IMR-90 (cell line): ENCODE measurements around the gene BEND3. TPM values are rescaled to one million over a fixed set of nuclear protein-coding genes. Genes with fewer than 3 reads are reported as not detected.

ENCODE experiments used
- ATAC-seq: fragments of 200-7000 bp; cut with Tn5 transposase; 2 replicates; pipeline ENCODE4 v1.9.1; 2020; ENCODE audit warnings: low read depth, mild to moderate bottlenecking, moderate library complexity
- BruUV-seq: library from RNA; stranded (reverse); fragments of 400-500 nt; replicated peaks from 2 replicates; lab custom pipeline; 2021; lab: Mats Ljungman, UMichigan
- CTCF ChIA-PET: fragments of 300-600 bp; formaldehyde crosslinking; extraction: SDS; loops from one replicate; lab custom pipeline; 2021; ENCODE audit warnings: antibody characterized with exemption; lab: Yijun Ruan, JAX
- POLR2A ChIA-PET: fragments of 300-600 bp; sonication (Branson Sonifier 250); formaldehyde crosslinking; loops from one replicate; lab custom pipeline; 2022; ENCODE audit warnings: antibody characterized with exemption; ENCODE audit not compliant: unreplicated experiment; lab: Charles Lee
- DNase-seq: peaks from one replicate; pipeline ENCODE4 v3.0.0; 2013
- H2AFZ ChIP-seq: replicated peaks from 2 replicates; pipeline ENCODE3; 2013; ENCODE audit warnings: low read length, mild to moderate bottlenecking; ENCODE audit not compliant: poor library complexity
- H2AK5ac ChIP-seq: 2 replicates; pipeline ENCODE4 v1.6.1; 2013; ENCODE audit warnings: low read depth, low read length, inconsistent platforms
- H2AK9ac ChIP-seq: replicated peaks from 2 replicates; pipeline ENCODE3; 2013; ENCODE audit warnings: mild to moderate bottlenecking, low read depth, low read length, moderate library complexity; ENCODE audit not compliant: poor library complexity
- H2BK120ac ChIP-seq: 2 replicates; pipeline ENCODE4 v1.6.1; 2013; ENCODE audit warnings: low read depth, low read length, inconsistent platforms
- H2BK15ac ChIP-seq: 3 replicates; pipeline ENCODE4 v1.6.1; 2013; ENCODE audit warnings: low read depth, low read length, inconsistent platforms
- H2BK20ac ChIP-seq: 2 replicates; pipeline ENCODE4 v1.6.1; 2013; ENCODE audit warnings: low read depth, mild to moderate bottlenecking, inconsistent platforms, low read length, moderate library complexity
- H2BK5ac ChIP-seq: 2 replicates; pipeline ENCODE4 v1.6.1; 2013; ENCODE audit warnings: mild to moderate bottlenecking, low read depth, low read length, inconsistent platforms; ENCODE audit not compliant: poor library complexity, severe bottlenecking
- H3K14ac ChIP-seq: replicated peaks from 2 replicates; pipeline ENCODE4 v1.6.1; 2013; ENCODE audit warnings: low read depth, low read length, inconsistent platforms
- H3K18ac ChIP-seq: 2 replicates; pipeline ENCODE4 v1.6.1; 2013; ENCODE audit warnings: low read depth, low read length, control low read depth
- H3K23ac ChIP-seq: 2 replicates; pipeline ENCODE4 v1.6.1; 2013; ENCODE audit warnings: low read depth, low read length, inconsistent platforms
- H3K27ac ChIP-seq: 2 replicates; pipeline ENCODE4 v1.5.1; 2013; ENCODE audit warnings: mild to moderate bottlenecking, control low read depth, low read length; ENCODE audit not compliant: insufficient read depth
- H3K27me3 ChIP-seq: 2 replicates; pipeline ENCODE4 v1.6.1; 2013; ENCODE audit warnings: low read length; ENCODE audit not compliant: control insufficient read depth, insufficient read depth
- H3K36me3 ChIP-seq: 2 replicates; pipeline ENCODE4 v1.6.1; 2013; ENCODE audit warnings: low read length, mixed read lengths; ENCODE audit not compliant: control insufficient read depth, insufficient read depth
- H3K4ac ChIP-seq: 2 replicates; pipeline ENCODE4 v1.6.1; 2013; ENCODE audit warnings: low read depth, low read length, inconsistent platforms
- H3K4me1 ChIP-seq: 2 replicates; pipeline ENCODE4 v1.6.1; 2013; ENCODE audit warnings: low read length, mixed read lengths; ENCODE audit not compliant: control insufficient read depth, insufficient read depth
- H3K4me2 ChIP-seq: 2 replicates; pipeline ENCODE4 v1.6.1; 2013; ENCODE audit warnings: low read depth, mild to moderate bottlenecking, control low read depth, low read length, moderate library complexity
- H3K4me3 ChIP-seq: 2 replicates; pipeline ENCODE4 v1.5.1; 2013; ENCODE audit warnings: low read depth, mild to moderate bottlenecking, control low read depth, low read length, moderate library complexity; ENCODE audit not compliant: insufficient read depth
- H3K56ac ChIP-seq: 2 replicates; pipeline ENCODE4 v1.6.1; 2013; ENCODE audit warnings: low read length, inconsistent platforms; ENCODE audit not compliant: insufficient read depth; ENCODE audit errors: extremely low read depth
- H3K79me1 ChIP-seq, 2 experiments: 2 replicates each; pipeline ENCODE4 v1.6.1; 2013; ENCODE audit warnings: low read length in 2 of 2, inconsistent platforms in 1 of 2, low read depth in 1 of 2
- H3K9ac ChIP-seq: 2 replicates; pipeline ENCODE4 v1.6.1; 2013; ENCODE audit warnings: low read depth, low read length, control low read depth
- H3K9me1 ChIP-seq: 2 replicates; pipeline ENCODE4 v1.6.1; 2013; ENCODE audit warnings: low read length, inconsistent platforms; ENCODE audit not compliant: insufficient read depth
- H3K9me3 ChIP-seq: 2 replicates; pipeline ENCODE4 v1.6.1; 2013; ENCODE audit warnings: low read length; ENCODE audit not compliant: control insufficient read depth, insufficient read depth
- H4K20me1 ChIP-seq: 2 replicates; pipeline ENCODE4 v1.6.1; 2013; ENCODE audit warnings: low read length, inconsistent platforms; ENCODE audit not compliant: insufficient read depth
- H4K5ac ChIP-seq: 2 replicates; pipeline ENCODE4 v1.6.1; 2013; ENCODE audit warnings: mild to moderate bottlenecking, low read depth, low read length, control low read depth
- H4K8ac ChIP-seq, 2 experiments: 2 replicates each; pipeline ENCODE4 v1.6.1; 2013; ENCODE audit warnings: low read depth in 2 of 2, low read length in 2 of 2, control low read depth in 1 of 2, inconsistent platforms in 1 of 2
- H4K91ac ChIP-seq: 2 replicates; pipeline ENCODE4 v1.6.1; 2013; ENCODE audit warnings: low read depth, low read length, inconsistent platforms; ENCODE audit not compliant: insufficient read depth
- BHLHE40 ChIP-seq: fragments of 150-350 bp; IDR thresholded peaks from 2 replicates; pipeline ENCODE4 v1.6.1; 2016; ENCODE audit warnings: mild to moderate bottlenecking, low read depth, low read length
- CEBPB ChIP-seq: IDR thresholded peaks from 2 replicates; pipeline ENCODE4 v1.6.1; 2012; ENCODE audit warnings: low read depth, low read length, improper control_type of control experiment
- CHD1 ChIP-seq: IDR thresholded peaks from 2 replicates; pipeline ENCODE4 v1.6.1; 2012; ENCODE audit warnings: low read depth, low read length, improper control_type of control experiment
- CTCF ChIP-seq: conservative IDR thresholded peaks from 2 replicates; pipeline ENCODE4 v1.5.1; 2012; ENCODE audit warnings: mild to moderate bottlenecking, low read depth, low read length, improper control_type of control experiment
- ELK1 ChIP-seq: fragments of 150-350 bp; IDR thresholded peaks from 2 replicates; pipeline ENCODE4 v1.6.1; 2016; ENCODE audit warnings: low read depth, mild to moderate bottlenecking, low read length, moderate library complexity, borderline replicate concordance
- FOS ChIP-seq: fragments of 150-350 bp; IDR thresholded peaks from 2 replicates; pipeline ENCODE4 v1.6.1; 2016; ENCODE audit warnings: low read depth, low read length
- MAFK ChIP-seq: IDR thresholded peaks from 2 replicates; pipeline ENCODE4 v1.6.1; 2012; ENCODE audit warnings: low read depth, low read length, improper control_type of control experiment
- MAZ ChIP-seq: IDR thresholded peaks from 2 replicates; pipeline ENCODE4 v1.6.1; 2012; ENCODE audit warnings: low read depth, mild to moderate bottlenecking, low read length, improper control_type of control experiment, moderate library complexity, borderline replicate concordance
- NFE2L2 ChIP-seq: fragments of 150-350 bp; IDR thresholded peaks from 2 replicates; pipeline ENCODE4 v1.6.1; 2016; ENCODE audit warnings: low read depth, mild to moderate bottlenecking, low read length
- RAD21 ChIP-seq: IDR thresholded peaks from 2 replicates; pipeline ENCODE4 v1.6.1; 2012; ENCODE audit warnings: low read length, improper control_type of control experiment
- RFX5 ChIP-seq: IDR thresholded peaks from 2 replicates; pipeline ENCODE4 v1.8.0; 2012; ENCODE audit warnings: low read depth, mild to moderate bottlenecking, low read length, moderate library complexity
- SMC3 ChIP-seq: fragments of 150-350 bp; IDR thresholded peaks from 2 replicates; pipeline ENCODE4 v1.6.1; 2016; ENCODE audit warnings: low read depth, mild to moderate bottlenecking, antibody characterized with exemption, low read length, moderate library complexity
- WGBS, 2 experiments: methylation state at CpG; one replicate each; pipeline versions ENCODE4 v1.1.5 to v1.1.7; 2013; ENCODE audit warnings: missing lambda C conversion rate in 2 of 2; ENCODE audit not compliant: insufficient read length in 1 of 2; ENCODE audit errors: extremely low coverage in 2 of 2; 5-methylcytosine and 5-hydroxymethylcytosine counted together
- dilution Hi-C: fragments of 300-500 bp; cut with HindIII; formaldehyde crosslinking; loops from one replicate; pipeline ENCODE4 v1.14.3; 2018; ENCODE audit warnings: low sequenced_read_pairs; ENCODE audit not compliant: unreplicated experiment
- in situ Hi-C: fragments of 300-500 bp; cut with MboI; formaldehyde crosslinking; loops from 3 replicates; pipeline ENCODE4 v1.14.3; 2019; ENCODE audit warnings: low sequenced_read_pairs, inconsistent platforms, mixed read lengths
- intact Hi-C: fragments of 100-400 bp; cut with micrococcal nuclease; formaldehyde crosslinking; loops from 2 replicates; pipeline ENCODE4 v1.10.0; 2022
- polyA plus RNA-seq, 3 experiments: library from polyadenylated mRNA; depleted of rRNA; stranded (reverse); fragments of >200 nt; gene quantifications; 2 replicates each; pipeline ENCODE4 v1.2.3, GENCODE V29; 2012; ENCODE audit warnings: low replicate concordance in 1 of 3
- total RNA-seq: library from RNA; depleted of rRNA; stranded (reverse); fragments of >200 nt; gene quantifications from 2 replicates; pipeline ENCODE4 v1.2.3, GENCODE V29; 2012

BEND3 gene
- total and polyA plus RNA-seq, 2 of the 4 experiments (the other 2 are of a cell fraction), result 1.2 to 1.8 TPM

GRCh38 chr6:107083047-107083768 is 32.1 kb downstream of the BEND3 start:
- no peak overlapping the region for H4K91ac ChIP-seq
- H2BK15ac ChIP-seq, result no peak overlapping the region
- H3K9me1 ChIP-seq, result no peaks in the 10 kb centered on the region
- H4K8ac ChIP-seq, result no peak overlapping the region
- no peaks in the 10 kb centered on the region for H3K4me1 ChIP-seq
- H2BK120ac ChIP-seq, result no peak overlapping the region
- no peak overlapping the region for H3K56ac ChIP-seq
- dilution Hi-C loops, result no loop called here
- TF ChIP-seq RAD21 (no peak), SMC3 (no peak), BHLHE40 (no peak), CEBPB (no peak), RFX5 (no peak), CHD1 (no peak), MAZ (no peak), NFE2L2 (no peak), CTCF (no peak), MAFK (no peak), FOS (no peak), ELK1 (no peak)
- H2AFZ ChIP-seq, result no peak overlapping the region
- no peaks in the 10 kb centered on the region for H3K79me1 ChIP-seq
- no peak overlapping the region for H4K5ac ChIP-seq
- intact Hi-C loops, result no loop called here
- H2BK5ac ChIP-seq, result no peak overlapping the region
- H3K4ac ChIP-seq, result no peak overlapping the region
- no peak overlapping the region for H2BK20ac ChIP-seq
- no peaks in the 10 kb centered on the region for H4K20me1 ChIP-seq
- DNase-seq (no peak), ATAC-seq (no peak)
- no peaks in the 10 kb centered on the region for H3K36me3 ChIP-seq
- 100% methylated on average over 1 of the region's 10 CpGs; no CpG with 5 or more reads in 1 of the 2 experiments for WGBS, 2 experiments
- no peak overlapping the region for H3K23ac ChIP-seq
- H2AK9ac ChIP-seq, result no peak overlapping the region
- ChIA-PET POLR2A (no interaction called here), CTCF (no interaction called here)
- no peak overlapping the region for H3K18ac ChIP-seq
- H3K27me3 ChIP-seq, result no peaks in the 10 kb centered on the region
- no peak overlapping the region for H2AK5ac ChIP-seq
- no peak overlapping the region for H3K27ac ChIP-seq
- H3K4me2 ChIP-seq, result no peak overlapping the region
- BruUV-seq, result no TSS peak
- in situ Hi-C loops, result no loop called here
- H3K9ac ChIP-seq, result no peak overlapping the region
- no peak overlapping the region for H3K4me3 ChIP-seq
- no peaks in the 10 kb centered on the region for H3K9me3 ChIP-seq
- H3K14ac ChIP-seq, result no peak overlapping the region
